ENCODE measurements around the gene TKFC.

The TKFC gene

GRCh38 chr11:61345170-61345610, 12.2 kb downstream of the TKFC start:
- peak; percentile 62 for DNase-seq (ENCODE audit: low spot score)

- DNase-seq (ENCODE audit: low spot score) = no peak
These were observed 13.2 kb downstream of the TKFC start for GRCh38 chr11:61345954-61346843.

- no peak for DNase-seq (ENCODE audit: low spot score)
These were observed 15.0 kb downstream of the TKFC start for GRCh38 chr11:61347916-61348461.

GRCh38 chr11:61349189-61349751, 16.2 kb downstream of the TKFC start:
- DNase-seq (ENCODE audit: low spot score) = no peak

GRCh38 chr11:61349916-61350315, 16.9 kb downstream of the TKFC start:
- DNase-seq (ENCODE audit: low spot score) = no peak

- no peak for DNase-seq (ENCODE audit: low spot score)
These were observed 17.3 kb downstream of the TKFC start for GRCh38 chr11:61350336-61350735.

- DNase-seq (ENCODE audit: low spot score) = no peak
These were observed 17.8 kb downstream of the TKFC start for GRCh38 chr11:61350803-61351202.

- no peak for DNase-seq (ENCODE audit: low spot score)
These were observed 19.0 kb downstream of the TKFC start for GRCh38 chr11:61352038-61352437.

- DNase-seq (ENCODE audit: low spot score) = no peak
These were observed 20.4 kb downstream of the TKFC start for GRCh38 chr11:61353131-61354067.

- DNase-seq (ENCODE audit: low spot score) = no peak
These were observed 21.2 kb downstream of the TKFC start for GRCh38 chr11:61354208-61354607.

- no peak for DNase-seq (ENCODE audit: low spot score)
These were observed 23.7 kb downstream of the TKFC start for GRCh38 chr11:61356706-61357105.

GRCh38 chr11:61357233-61357893, 24.3 kb downstream of the TKFC start:
- no peak for DNase-seq (ENCODE audit: low spot score)

- DNase-seq (ENCODE audit: low spot score) = no peak
These were observed 24.8 kb downstream of the TKFC start for GRCh38 chr11:61357894-61358239.

- DNase-seq (ENCODE audit: low spot score) = no peak
These were observed 25.5 kb downstream of the TKFC start for GRCh38 chr11:61358566-61358965.

GRCh38 chr11:61359516-61359915, 26.5 kb downstream of the TKFC start:
- DNase-seq (ENCODE audit: low spot score) = no peak

GRCh38 chr11:61361237-61361740, 28.3 kb downstream of the TKFC start:
- DNase-seq (ENCODE audit: low spot score) = no peak

- peak; percentile 94 for DNase-seq (ENCODE audit: low spot score)
These were observed 28.9 kb downstream of the TKFC start, which contains the start of the genes CYB561A3 and TMEM138 for GRCh38 chr11:61361741-61362541. Gene CYB561A3 (minus strand): TSS chr11:61361882. CDS start chr11:61356713, 5,169 bp downstream. Gene TMEM138 (plus strand): TSS chr11:61362374. CDS start chr11:61364391, 2,017 bp downstream.

- peak; percentile 53 for DNase-seq (ENCODE audit: low spot score)
These were observed 29.5 kb downstream of the TKFC start for GRCh38 chr11:61362542-61362875.

GRCh38 chr11:61364012-61364675, 31.1 kb downstream of the TKFC start:
- DNase-seq (ENCODE audit: low spot score) = no peak

GRCh38 chr11:61367406-61367805, 34.4 kb downstream of the TKFC start:
- peak; percentile 60 for DNase-seq (ENCODE audit: low spot score)

All from D341Med (cell line).